GM21367 (cell line): ENCODE results near the gene CLIP2.
"Not testable (repeated sequence)": the region's sequence is repeated elsewhere in the genome, so short reads cannot be mapped to it uniquely, and the experiment has no call there.

Experiments
- ATAC-seq: cut with Tn5 transposase; IDR thresholded peaks from one replicate; pipeline ENCODE4 v1.9.1; 2021; ENCODE audit not compliant: unreplicated experiment

The CLIP2 gene

GRCh38 chr7:74325210-74325565 lies 36.0 kb downstream of the CLIP2 start:
- ATAC-seq = no peak

- ATAC-seq = no peak
Observed at GRCh38 chr7:74329225-74329624, 40.0 kb downstream of the CLIP2 start.

- no peak for ATAC-seq
Observed at GRCh38 chr7:74332373-74333176, 43.4 kb downstream of the CLIP2 start.

- no peak for ATAC-seq
Observed at GRCh38 chr7:74334030-74334429, 44.8 kb downstream of the CLIP2 start.

- ATAC-seq = no peak
Observed at GRCh38 chr7:74337926-74338325, 48.7 kb downstream of the CLIP2 start.

GRCh38 chr7:74338366-74339108 lies 49.3 kb downstream of the CLIP2 start:
- ATAC-seq = no peak

GRCh38 chr7:74339648-74340047 lies 50.4 kb downstream of the CLIP2 start:
- not testable (repeated sequence) for ATAC-seq

GRCh38 chr7:74343281-74344131 lies 54.3 kb downstream of the CLIP2 start:
- no peak for ATAC-seq

- ATAC-seq = no peak
Observed at GRCh38 chr7:74344132-74344496, 54.9 kb downstream of the CLIP2 start.

- no peak for ATAC-seq
Observed at GRCh38 chr7:74344786-74345185, 55.6 kb downstream of the CLIP2 start.

- no peak for ATAC-seq
Observed at GRCh38 chr7:74345970-74346369, 56.8 kb downstream of the CLIP2 start.

- no peak for ATAC-seq
Observed at GRCh38 chr7:74349621-74350020, 60.4 kb downstream of the CLIP2 start.

- ATAC-seq = no peak
Observed at GRCh38 chr7:74350751-74351150, 61.5 kb downstream of the CLIP2 start.

- no peak for ATAC-seq
Observed at GRCh38 chr7:74351836-74352235, 62.6 kb downstream of the CLIP2 start.

GRCh38 chr7:74352551-74353138 lies 63.4 kb downstream of the CLIP2 start:
- ATAC-seq = not testable (repeated sequence)

GRCh38 chr7:74354009-74354408 lies 64.8 kb downstream of the CLIP2 start:
- ATAC-seq = no peak

- no peak for ATAC-seq
Observed at GRCh38 chr7:74355091-74355490, 65.9 kb downstream of the CLIP2 start.

- no peak for ATAC-seq
Observed at GRCh38 chr7:74356589-74357315, 67.5 kb downstream of the CLIP2 start.

GRCh38 chr7:74360008-74360407 lies 70.8 kb downstream of the CLIP2 start:
- ATAC-seq = no peak

GRCh38 chr7:74362266-74362665 lies 73.1 kb downstream of the CLIP2 start:
- ATAC-seq = no peak

GRCh38 chr7:74364061-74364460 lies 74.9 kb downstream of the CLIP2 start:
- no peak for ATAC-seq
